HL-60 (cell line): Measurements from ENCODE around the gene CCSER1.

Experiments
- DNase-seq, 2 experiments: peaks; one replicate each; pipeline ENCODE4 v3.0.0-alpha.2; 2010 to 2020; ENCODE audit warnings: low read depth in 1 of 2, low spot score in 1 of 2
- H3K27ac ChIP-seq: fragments of 250-450 bp; sonication (Bioruptor Pico); replicated peaks from 2 replicates; pipeline ENCODE4 v1.5.1; 2020; ENCODE audit warnings: mild to moderate bottlenecking, moderate library complexity
- H3K27me3 ChIP-seq: fragments of 250-450 bp; sonication (Bioruptor Pico); 2 replicates; pipeline ENCODE4 v1.5.1; 2021; ENCODE audit warnings: mild to moderate bottlenecking, moderate library complexity; ENCODE audit not compliant: insufficient read depth, poor library complexity, severe bottlenecking
- H3K4me3 ChIP-seq: replicated peaks from 2 replicates; pipeline ENCODE4 v1.5.1; 2011; ENCODE audit warnings: mild to moderate bottlenecking, control low read depth, low read length; ENCODE audit not compliant: insufficient read depth
- GABPA ChIP-seq: IDR thresholded peaks from 2 replicates; pipeline ENCODE4 v1.6.1; 2012; ENCODE audit warnings: low read depth
- POLR2AphosphoS5 ChIP-seq: IDR thresholded peaks from 2 replicates; pipeline ENCODE4 v1.6.1; 2012; ENCODE audit warnings: low read depth
- SPI1 ChIP-seq: IDR thresholded peaks from 2 replicates; pipeline ENCODE4 v1.6.1; 2012; ENCODE audit warnings: low read depth, mild to moderate bottlenecking, borderline replicate concordance
- TF ChIP-seq, protein P1 (sequence below): IDR thresholded peaks from 2 replicates; pipeline ENCODE4 v1.6.1; 2012; ENCODE audit warnings: low read depth; ENCODE audit not compliant: insufficient replicate concordance
- TF ChIP-seq, protein P2 (sequence below): IDR thresholded peaks from one replicate; pipeline ENCODE4 v1.5.1; 2011; ENCODE audit warnings: low read length, control low read depth, inconsistent platforms; ENCODE audit not compliant: insufficient read depth

The CCSER1 gene

DNA sequence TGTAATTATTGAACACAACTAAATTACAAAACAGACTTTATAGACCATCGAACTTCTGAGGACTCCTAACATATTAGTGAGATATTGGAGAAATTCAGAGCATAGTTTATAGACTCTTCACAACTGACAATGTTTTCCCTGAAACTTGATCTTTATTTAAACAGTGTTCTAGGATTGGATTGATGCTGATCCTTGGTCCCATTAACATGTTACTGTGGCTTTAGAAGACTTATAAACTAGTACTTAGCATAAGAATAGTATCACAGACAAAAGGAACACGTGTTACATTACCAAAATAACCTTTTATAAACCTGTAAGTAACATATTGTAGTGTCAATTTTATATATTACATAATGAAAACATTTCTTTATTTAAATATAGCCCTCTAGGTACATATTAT is 689.6 kb downstream of the CCSER1 start:
- no peak for DNase-seq

DNA sequence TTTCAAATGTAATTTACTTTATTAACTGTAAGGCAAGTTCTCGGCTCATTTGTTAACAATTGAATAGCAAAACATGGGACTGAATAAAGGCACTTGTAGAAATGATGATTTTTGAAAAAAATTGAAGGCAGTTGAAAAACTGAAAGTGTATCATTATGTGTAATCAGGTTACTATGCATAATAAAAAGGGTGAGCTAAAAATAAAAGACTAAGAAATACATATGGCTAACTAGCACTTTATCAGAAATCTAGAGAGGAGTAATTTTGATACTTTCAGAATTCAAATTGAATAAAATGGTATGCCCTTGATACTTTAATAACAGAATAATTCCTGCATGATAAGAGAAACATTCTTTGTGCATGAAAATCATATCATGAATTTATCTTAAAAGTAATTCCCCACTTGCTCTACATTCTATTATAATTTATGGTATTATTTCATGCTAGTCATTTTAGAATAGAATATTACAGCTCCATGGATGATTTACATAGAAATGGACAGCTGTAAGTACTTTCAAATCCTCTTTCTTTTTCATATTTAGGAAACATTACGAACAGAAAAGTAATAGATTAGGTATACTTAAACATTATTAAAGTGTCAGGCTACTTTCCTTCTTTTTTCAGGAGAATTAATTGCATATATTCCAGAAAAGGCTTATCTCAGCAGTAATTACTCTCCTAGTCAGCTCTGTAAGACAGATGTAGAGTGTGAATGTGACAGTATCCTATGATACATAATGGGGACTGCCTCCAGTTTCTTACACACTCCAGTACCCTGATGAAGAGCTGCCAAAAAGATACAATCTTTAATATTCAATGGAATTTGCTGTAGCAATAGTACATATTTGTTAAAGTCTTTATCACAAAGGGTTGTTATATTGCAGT is 697.3 kb downstream of the CCSER1 start:
- TF ChIP-seq GABPA: no peak
- TF ChIP-seq, protein P1, sequence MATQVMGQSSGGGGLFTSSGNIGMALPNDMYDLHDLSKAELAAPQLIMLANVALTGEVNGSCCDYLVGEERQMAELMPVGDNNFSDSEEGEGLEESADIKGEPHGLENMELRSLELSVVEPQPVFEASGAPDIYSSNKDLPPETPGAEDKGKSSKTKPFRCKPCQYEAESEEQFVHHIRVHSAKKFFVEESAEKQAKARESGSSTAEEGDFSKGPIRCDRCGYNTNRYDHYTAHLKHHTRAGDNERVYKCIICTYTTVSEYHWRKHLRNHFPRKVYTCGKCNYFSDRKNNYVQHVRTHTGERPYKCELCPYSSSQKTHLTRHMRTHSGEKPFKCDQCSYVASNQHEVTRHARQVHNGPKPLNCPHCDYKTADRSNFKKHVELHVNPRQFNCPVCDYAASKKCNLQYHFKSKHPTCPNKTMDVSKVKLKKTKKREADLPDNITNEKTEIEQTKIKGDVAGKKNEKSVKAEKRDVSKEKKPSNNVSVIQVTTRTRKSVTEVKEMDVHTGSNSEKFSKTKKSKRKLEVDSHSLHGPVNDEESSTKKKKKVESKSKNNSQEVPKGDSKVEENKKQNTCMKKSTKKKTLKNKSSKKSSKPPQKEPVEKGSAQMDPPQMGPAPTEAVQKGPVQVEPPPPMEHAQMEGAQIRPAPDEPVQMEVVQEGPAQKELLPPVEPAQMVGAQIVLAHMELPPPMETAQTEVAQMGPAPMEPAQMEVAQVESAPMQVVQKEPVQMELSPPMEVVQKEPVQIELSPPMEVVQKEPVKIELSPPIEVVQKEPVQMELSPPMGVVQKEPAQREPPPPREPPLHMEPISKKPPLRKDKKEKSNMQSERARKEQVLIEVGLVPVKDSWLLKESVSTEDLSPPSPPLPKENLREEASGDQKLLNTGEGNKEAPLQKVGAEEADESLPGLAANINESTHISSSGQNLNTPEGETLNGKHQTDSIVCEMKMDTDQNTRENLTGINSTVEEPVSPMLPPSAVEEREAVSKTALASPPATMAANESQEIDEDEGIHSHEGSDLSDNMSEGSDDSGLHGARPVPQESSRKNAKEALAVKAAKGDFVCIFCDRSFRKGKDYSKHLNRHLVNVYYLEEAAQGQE: no peak
- TF ChIP-seq, protein P2, sequence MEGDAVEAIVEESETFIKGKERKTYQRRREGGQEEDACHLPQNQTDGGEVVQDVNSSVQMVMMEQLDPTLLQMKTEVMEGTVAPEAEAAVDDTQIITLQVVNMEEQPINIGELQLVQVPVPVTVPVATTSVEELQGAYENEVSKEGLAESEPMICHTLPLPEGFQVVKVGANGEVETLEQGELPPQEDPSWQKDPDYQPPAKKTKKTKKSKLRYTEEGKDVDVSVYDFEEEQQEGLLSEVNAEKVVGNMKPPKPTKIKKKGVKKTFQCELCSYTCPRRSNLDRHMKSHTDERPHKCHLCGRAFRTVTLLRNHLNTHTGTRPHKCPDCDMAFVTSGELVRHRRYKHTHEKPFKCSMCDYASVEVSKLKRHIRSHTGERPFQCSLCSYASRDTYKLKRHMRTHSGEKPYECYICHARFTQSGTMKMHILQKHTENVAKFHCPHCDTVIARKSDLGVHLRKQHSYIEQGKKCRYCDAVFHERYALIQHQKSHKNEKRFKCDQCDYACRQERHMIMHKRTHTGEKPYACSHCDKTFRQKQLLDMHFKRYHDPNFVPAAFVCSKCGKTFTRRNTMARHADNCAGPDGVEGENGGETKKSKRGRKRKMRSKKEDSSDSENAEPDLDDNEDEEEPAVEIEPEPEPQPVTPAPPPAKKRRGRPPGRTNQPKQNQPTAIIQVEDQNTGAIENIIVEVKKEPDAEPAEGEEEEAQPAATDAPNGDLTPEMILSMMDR: no peak
- no peak for DNase-seq
- Histone ChIP-seq H3K4me3 (no peak overlapping the region), H3K27ac (no peak overlapping the region), H3K27me3 (no peaks in the 10 kb centered on the region)

More for the DNA sequence above, 689.6 kb downstream of the CCSER1 start:
- H3K27me3 ChIP-seq: no peaks in the 10 kb centered on the region
- H3K4me3 ChIP-seq: no peak overlapping the region
- H3K27ac ChIP-seq: no peak overlapping the region
- TF ChIP-seq, protein P1: no peak
- TF ChIP-seq, protein P2: no peak
- TF ChIP-seq SPI1 (no peak), GABPA (no peak), POLR2AphosphoS5 (no peak)

DNA sequence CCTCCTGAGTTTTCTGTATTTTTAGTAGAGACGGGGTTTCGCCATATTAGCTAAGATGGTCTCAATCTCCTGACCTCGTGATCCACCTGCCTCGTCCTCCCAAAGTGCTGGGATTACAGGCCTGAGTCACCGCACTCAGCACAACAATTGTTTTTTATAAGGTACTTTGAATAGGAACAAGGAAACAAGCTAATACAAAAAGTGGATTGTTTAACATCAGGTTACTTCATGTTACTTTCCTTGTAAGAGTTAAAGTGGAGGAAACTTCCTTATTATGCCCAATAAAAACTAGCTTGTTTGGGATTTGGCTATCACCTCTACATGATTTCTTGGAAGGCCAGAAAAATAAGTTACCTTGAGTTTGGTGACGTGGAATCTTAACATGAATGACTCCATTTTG is 698.7 kb downstream of the CCSER1 start:
- no peaks in the 10 kb centered on the region for H3K27me3 ChIP-seq
- no peak overlapping the region for H3K27ac ChIP-seq
- H3K4me3 ChIP-seq: no peak overlapping the region
- TF ChIP-seq, protein P2: no peak
- TF ChIP-seq, protein P1: no peak
- TF ChIP-seq SPI1: no peak
- no peak for TF ChIP-seq POLR2AphosphoS5
- no peak for TF ChIP-seq GABPA
- no peak for DNase-seq
